Measurements from ENCODE around the gene AP1G2. TPM values are rescaled to one million over a fixed set of nuclear protein-coding genes. Genes with fewer than 3 reads are reported as not detected.

AP1G2 gene
- total and polyA plus RNA-seq, 2 of the 13 experiments (the other 11 are each of a cell fraction or from before 2014, with no cell fraction given), result 96.9 to 611 TPM

DNA sequence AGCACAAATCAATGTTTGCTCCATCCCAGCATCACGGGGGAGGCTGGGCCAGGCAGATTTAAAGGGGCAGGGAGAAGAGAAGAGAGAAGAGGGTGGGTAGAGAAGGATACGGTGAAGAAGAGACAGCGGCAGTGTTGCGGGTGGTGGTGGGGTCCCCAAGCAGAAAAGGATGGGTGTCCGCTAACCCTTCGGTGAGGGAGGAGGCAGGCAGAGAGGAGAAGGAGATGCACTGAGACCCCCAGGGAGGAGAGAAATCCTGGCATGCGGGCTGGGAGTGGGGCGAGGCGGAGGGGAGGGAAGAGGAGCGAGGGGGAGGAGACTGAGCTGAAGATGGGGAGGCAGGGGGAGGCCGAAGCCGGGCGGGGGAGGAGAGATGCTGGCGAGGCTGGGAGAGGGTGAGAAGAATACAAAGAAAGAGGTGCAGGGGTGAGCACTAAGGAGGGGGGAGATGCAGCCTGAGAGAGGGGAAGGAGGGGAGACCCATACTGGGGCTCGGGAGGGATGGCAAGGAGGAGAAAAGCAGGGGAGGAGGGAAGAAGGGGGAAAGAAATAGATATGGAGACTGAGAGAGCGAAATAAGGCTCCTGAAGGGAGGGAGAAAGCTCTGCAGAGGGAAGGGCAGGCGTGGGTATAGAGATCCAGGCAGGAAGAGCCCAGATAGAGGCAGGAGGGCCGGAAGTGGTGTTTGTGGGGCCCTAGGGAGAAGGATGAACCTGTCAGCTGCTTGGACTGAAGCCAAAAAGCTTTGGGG, 11.1 kb upstream of the AP1G2 start, which contains the start of gene JPH4:
TSS of gene JPH4 (minus strand) at position 231 of the 751 bp plus-strand sequence. CDS start 1,337 bp downstream, outside the sequence.
- ATAC-seq (no peak), DNase-seq (ENCODE audit: low spot score) (no peak), FAIRE-seq (no peak)
- TF ChIP-seq ZEB1 (IDR thresholded peaks at IDR 0.05; ENCODE audit: insufficient replicate concordance, low read depth) (no peak), ZSCAN25 (CRISPR knock-in tag; IDR thresholded peaks at IDR 0.05) (0 out of 2 replicates have a peak, but pooled peaks have one; percentile 23), TAF15 (IDR thresholded peaks at IDR 0.05; ENCODE audit: low read depth, low read length, poor library complexity, severe bottlenecking) (no peak), ERF (CRISPR knock-in tag; IDR thresholded peaks at IDR 0.05) (no peak), ARHGAP35 (CRISPR knock-in tag; IDR thresholded peaks at IDR 0.05; ENCODE audit: borderline replicate concordance) (no peak), U2AF2 (IDR thresholded peaks at IDR 0.05; ENCODE audit: low read depth, low read length) (no peak), WIZ (CRISPR knock-in tag; IDR thresholded peaks at IDR 0.05) (no peak), ZSCAN20 (CRISPR knock-in tag; IDR thresholded peaks at IDR 0.05; ENCODE audit: borderline replicate concordance) (no peak), GABPB1 (CRISPR knock-in tag; IDR thresholded peaks at IDR 0.05) (no peak), SP4 (CRISPR knock-in tag; IDR thresholded peaks at IDR 0.05) (0 out of 2 replicates have a peak, but pooled peaks have one; percentile 24)
- TF ChIP-seq, protein P1, sequence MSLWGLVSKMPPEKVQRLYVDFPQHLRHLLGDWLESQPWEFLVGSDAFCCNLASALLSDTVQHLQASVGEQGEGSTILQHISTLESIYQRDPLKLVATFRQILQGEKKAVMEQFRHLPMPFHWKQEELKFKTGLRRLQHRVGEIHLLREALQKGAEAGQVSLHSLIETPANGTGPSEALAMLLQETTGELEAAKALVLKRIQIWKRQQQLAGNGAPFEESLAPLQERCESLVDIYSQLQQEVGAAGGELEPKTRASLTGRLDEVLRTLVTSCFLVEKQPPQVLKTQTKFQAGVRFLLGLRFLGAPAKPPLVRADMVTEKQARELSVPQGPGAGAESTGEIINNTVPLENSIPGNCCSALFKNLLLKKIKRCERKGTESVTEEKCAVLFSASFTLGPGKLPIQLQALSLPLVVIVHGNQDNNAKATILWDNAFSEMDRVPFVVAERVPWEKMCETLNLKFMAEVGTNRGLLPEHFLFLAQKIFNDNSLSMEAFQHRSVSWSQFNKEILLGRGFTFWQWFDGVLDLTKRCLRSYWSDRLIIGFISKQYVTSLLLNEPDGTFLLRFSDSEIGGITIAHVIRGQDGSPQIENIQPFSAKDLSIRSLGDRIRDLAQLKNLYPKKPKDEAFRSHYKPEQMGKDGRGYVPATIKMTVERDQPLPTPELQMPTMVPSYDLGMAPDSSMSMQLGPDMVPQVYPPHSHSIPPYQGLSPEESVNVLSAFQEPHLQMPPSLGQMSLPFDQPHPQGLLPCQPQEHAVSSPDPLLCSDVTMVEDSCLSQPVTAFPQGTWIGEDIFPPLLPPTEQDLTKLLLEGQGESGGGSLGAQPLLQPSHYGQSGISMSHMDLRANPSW (CRISPR knock-in tag; IDR thresholded peaks at IDR 0.05; ENCODE audit: borderline replicate concordance), result no peak
- TF ChIP-seq, protein P2, sequence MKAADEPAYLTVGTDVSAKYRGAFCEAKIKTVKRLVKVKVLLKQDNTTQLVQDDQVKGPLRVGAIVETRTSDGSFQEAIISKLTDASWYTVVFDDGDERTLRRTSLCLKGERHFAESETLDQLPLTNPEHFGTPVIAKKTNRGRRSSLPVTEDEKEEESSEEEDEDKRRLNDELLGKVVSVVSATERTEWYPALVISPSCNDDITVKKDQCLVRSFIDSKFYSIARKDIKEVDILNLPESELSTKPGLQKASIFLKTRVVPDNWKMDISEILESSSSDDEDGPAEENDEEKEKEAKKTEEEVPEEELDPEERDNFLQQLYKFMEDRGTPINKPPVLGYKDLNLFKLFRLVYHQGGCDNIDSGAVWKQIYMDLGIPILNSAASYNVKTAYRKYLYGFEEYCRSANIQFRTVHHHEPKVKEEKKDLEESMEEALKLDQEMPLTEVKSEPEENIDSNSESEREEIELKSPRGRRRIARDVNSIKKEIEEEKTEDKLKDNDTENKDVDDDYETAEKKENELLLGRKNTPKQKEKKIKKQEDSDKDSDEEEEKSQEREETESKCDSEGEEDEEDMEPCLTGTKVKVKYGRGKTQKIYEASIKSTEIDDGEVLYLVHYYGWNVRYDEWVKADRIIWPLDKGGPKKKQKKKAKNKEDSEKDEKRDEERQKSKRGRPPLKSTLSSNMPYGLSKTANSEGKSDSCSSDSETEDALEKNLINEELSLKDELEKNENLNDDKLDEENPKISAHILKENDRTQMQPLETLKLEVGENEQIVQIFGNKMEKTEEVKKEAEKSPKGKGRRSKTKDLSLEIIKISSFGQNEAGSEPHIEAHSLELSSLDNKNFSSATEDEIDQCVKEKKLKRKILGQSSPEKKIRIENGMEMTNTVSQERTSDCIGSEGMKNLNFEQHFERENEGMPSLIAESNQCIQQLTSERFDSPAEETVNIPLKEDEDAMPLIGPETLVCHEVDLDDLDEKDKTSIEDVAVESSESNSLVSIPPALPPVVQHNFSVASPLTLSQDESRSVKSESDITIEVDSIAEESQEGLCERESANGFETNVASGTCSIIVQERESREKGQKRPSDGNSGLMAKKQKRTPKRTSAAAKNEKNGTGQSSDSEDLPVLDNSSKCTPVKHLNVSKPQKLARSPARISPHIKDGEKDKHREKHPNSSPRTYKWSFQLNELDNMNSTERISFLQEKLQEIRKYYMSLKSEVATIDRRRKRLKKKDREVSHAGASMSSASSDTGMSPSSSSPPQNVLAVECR (CRISPR knock-in tag; IDR thresholded peaks at IDR 0.05; ENCODE audit: borderline replicate concordance), result no peak
- WGBS (ENCODE audit: low lambda C conversion rate), result 62% methylated on average over 18 of the region's 18 CpGs
- ChIA-PET POLR2A (interaction anchor here (4.4 to 8.8 kb wide), 2 partner anchors 7 to 58 kb away, joined by 46 to 924 read pairs; partner anchors contain the start of gene DHRS2), CTCF (ENCODE audit: low intra/inter-chr PET ratio, low total read pairs) (interaction anchor here (1.7 kb wide), 1 partner anchor 10 kb away, joined by 3 read pairs; no protein-coding TSS in a partner anchor)
- BruUV-seq (replicated peaks), result no TSS peak
- H3K36me3 ChIP-seq (replicated peaks in 1 of 2; ENCODE audit: control insufficient read depth in 1 of 2, insufficient read depth in 2 of 2, low read length in 2 of 2), result no peaks in the 10 kb centered on the region
- peaks cover 40% of the 10 kb centered on the region for H3K4me1 ChIP-seq (ENCODE audit: insufficient read depth, low read length)
- H3K9me3 ChIP-seq (ENCODE audit: low read length), result no peaks in the 10 kb centered on the region
- no peaks in the 10 kb centered on the region for H3K79me2 ChIP-seq (ENCODE audit: insufficient read depth, low read length)
- intact Hi-C loops (cut with micrococcal nuclease; ENCODE audit: unreplicated experiment), result no loop called here
- no peak within 1 kb of the TSS for H3K4me2 ChIP-seq (ENCODE audit: low read depth, low read length)
- peak within 1 kb of the TSS; percentile 78 for H3K27ac ChIP-seq (ENCODE audit: extremely low read length, insufficient read depth, low read length)
- in situ Hi-C loops (cut with HindIII; ENCODE audit: extremely low pct_ligation_motif_present, low pct_unique_long_range_greater_than_20kb), result no loop called here
- no peak within 1 kb of the TSS for H3K4me3 ChIP-seq (replicated peaks in 1 of 3; ENCODE audit: insufficient read depth in 1 of 3, low read depth in 2 of 3, low read length in 3 of 3)
- H2AFZ ChIP-seq (ENCODE audit: low read length), result no peak within 1 kb of the TSS
- no peak within 1 kb of the TSS for H3K9ac ChIP-seq (ENCODE audit: insufficient read depth, low read depth, low read length)
- H3K27me3 ChIP-seq (ENCODE audit: control insufficient read depth in 1 of 2, insufficient read depth in 2 of 2, low read length in 2 of 2), result no peaks in the 10 kb centered on the region
- no peaks in the 10 kb centered on the region for H4K20me1 ChIP-seq (ENCODE audit: insufficient read depth, low read length)
